OCI-M2 (cell line): ENCODE measurements around the gene CEP70.
"Not testable (repeated sequence)": the region's sequence is repeated elsewhere in the genome, so short reads cannot be mapped to it uniquely, and the experiment has no call there.

Source experiments
- DNase-seq: peaks from one replicate; lab custom pipeline; 2025; ENCODE audit not compliant: unreplicated experiment; lab: John Stamatoyannopoulos, UW

Gene CEP70

GRCh38 chr3:138511945-138512344 lies 82.1 kb downstream of the CEP70 start:
- DNase-seq: no peak

GRCh38 chr3:138509586-138509985 lies 84.5 kb downstream of the CEP70 start:
- DNase-seq: no peak

GRCh38 chr3:138507524-138507923 lies 86.5 kb downstream of the CEP70 start:
- DNase-seq: no peak

- no peak for DNase-seq
These were observed 95.1 kb downstream of the CEP70 start for GRCh38 chr3:138498991-138499390.

- no peak for DNase-seq
These were observed 96.2 kb downstream of the CEP70 start for GRCh38 chr3:138497851-138498250.

GRCh38 chr3:138497021-138497420 lies 97.0 kb downstream of the CEP70 start:
- no peak for DNase-seq

GRCh38 chr3:138496436-138496835 lies 97.6 kb downstream of the CEP70 start:
- no peak for DNase-seq

- DNase-seq: not testable (repeated sequence)
These were observed 98.4 kb downstream of the CEP70 start for GRCh38 chr3:138495638-138496037.

- no peak for DNase-seq
These were observed 99.5 kb downstream of the CEP70 start for GRCh38 chr3:138494607-138494929.

GRCh38 chr3:138493804-138494606 lies 100.1 kb downstream of the CEP70 start:
- no peak for DNase-seq

- DNase-seq: no peak
These were observed 100.9 kb downstream of the CEP70 start for GRCh38 chr3:138492980-138493675.

GRCh38 chr3:138491971-138492370 lies 102.1 kb downstream of the CEP70 start:
- no peak for DNase-seq

- DNase-seq: not testable (repeated sequence)
These were observed 107.5 kb downstream of the CEP70 start for GRCh38 chr3:138486580-138486979.

- not testable (repeated sequence) for DNase-seq
These were observed 109.4 kb downstream of the CEP70 start for GRCh38 chr3:138484672-138485071.

- no peak for DNase-seq
These were observed 114.6 kb downstream of the CEP70 start for GRCh38 chr3:138479438-138479863.

GRCh38 chr3:138477801-138478200 lies 116.3 kb downstream of the CEP70 start:
- no peak for DNase-seq

GRCh38 chr3:138477120-138477519 lies 116.9 kb downstream of the CEP70 start:
- DNase-seq: no peak

- no peak for DNase-seq
These were observed 117.5 kb downstream of the CEP70 start for GRCh38 chr3:138476526-138476925.

GRCh38 chr3:138474163-138474562 lies 119.9 kb downstream of the CEP70 start:
- no peak for DNase-seq

GRCh38 chr3:138473391-138473790 lies 120.7 kb downstream of the CEP70 start:
- no peak for DNase-seq

- no peak for DNase-seq
These were observed 121.8 kb downstream of the CEP70 start for GRCh38 chr3:138472141-138472825.

GRCh38 chr3:138471481-138471880 lies 122.6 kb downstream of the CEP70 start:
- DNase-seq: no peak
